ENCODE data around the gene KCNC4.

The KCNC4 gene

DNA sequence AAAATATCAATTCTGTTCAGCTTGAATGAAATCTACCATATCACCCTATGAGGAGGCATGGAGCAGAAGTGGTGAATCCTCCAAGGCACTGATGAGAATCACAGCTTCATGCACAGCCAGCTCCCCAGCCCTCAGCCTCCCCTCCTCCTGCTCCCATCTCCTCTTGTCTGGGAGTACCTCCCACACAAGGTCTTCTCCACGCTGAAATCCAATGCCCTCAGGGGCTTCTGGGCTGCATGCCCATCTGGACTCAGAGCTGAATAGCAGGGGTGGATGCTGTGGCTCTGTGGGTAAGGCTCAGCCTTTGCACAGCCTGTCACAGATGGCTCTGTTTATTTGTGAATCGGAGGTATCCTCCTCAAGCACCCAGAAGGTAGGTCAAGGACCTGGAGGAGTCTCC lies 48.6 kb downstream of the KCNC4 start:
- Histone ChIP-seq H3K9me3 (ENCODE audit: severe bottlenecking) (no peaks in the 10 kb centered on the region), H3K27me3 (ENCODE audit: insufficient read depth, low read depth, severe bottlenecking) (no peaks in the 10 kb centered on the region), H3K36me3 (no peaks in the 10 kb centered on the region), H3K27ac (no peak overlapping the region), H3K4me3 (ENCODE audit: low read depth, low read length) (no peak overlapping the region)
- no peak for DNase-seq
- TF ChIP-seq CTCF (IDR thresholded peaks at IDR 0.05; ENCODE audit: low read depth, low read length) = no peak

DNA sequence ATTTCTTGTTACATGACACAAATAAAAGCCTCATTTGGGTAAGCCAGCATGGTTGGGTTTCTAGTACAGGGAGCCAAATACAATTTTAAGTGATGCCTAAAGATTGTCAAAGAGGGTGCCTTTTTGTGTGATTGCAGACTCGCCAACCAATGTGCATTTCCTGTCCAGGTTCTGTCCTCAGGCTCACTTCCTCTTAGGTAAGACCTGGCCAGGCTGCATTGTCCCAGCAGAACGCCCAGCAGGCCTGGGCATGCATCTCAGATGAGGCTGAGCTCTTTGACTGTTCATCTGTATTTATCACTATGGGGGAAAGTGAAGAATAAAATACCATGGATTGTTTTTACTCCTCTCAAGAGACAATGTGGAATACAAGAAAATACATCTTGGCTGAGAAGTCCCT lies 49.7 kb downstream of the KCNC4 start:
- no peaks in the 10 kb centered on the region for H3K27me3 ChIP-seq (ENCODE audit: insufficient read depth, low read depth, severe bottlenecking)
- no peak for TF ChIP-seq CTCF (IDR thresholded peaks at IDR 0.05; ENCODE audit: low read depth, low read length)
- no peak for DNase-seq

More for the DNA sequence above, 49.7 kb downstream of the KCNC4 start:
- Histone ChIP-seq H3K9me3 (ENCODE audit: severe bottlenecking) (no peaks in the 10 kb centered on the region), H3K27ac (no peak overlapping the region), H3K36me3 (no peaks in the 10 kb centered on the region), H3K4me3 (ENCODE audit: low read depth, low read length) (no peak overlapping the region)

Measured in WERI-Rb-1 (cell line).